NCI-H1417 treated with DMSO at 0.1 percent for 48 hours (cell line): ENCODE measurements around the gene RD3L.

ENCODE experiments used
- DNase-seq: peaks from one replicate; lab custom pipeline; 2025; lab: John Stamatoyannopoulos, UW

Gene RD3L

GRCh38 chr14:103896578-103896977 lies 45.8 kb downstream of the RD3L start:
- DNase-seq = no peak

GRCh38 chr14:103894723-103895059 lies 47.6 kb downstream of the RD3L start:
- no peak for DNase-seq

- DNase-seq = no peak
Measured at GRCh38 chr14:103894034-103894722, 48.2 kb downstream of the RD3L start.

- DNase-seq = no peak
Measured at GRCh38 chr14:103892247-103892646, 50.1 kb downstream of the RD3L start.

GRCh38 chr14:103891667-103892215 lies 50.6 kb downstream of the RD3L start:
- no peak for DNase-seq

GRCh38 chr14:103890821-103891666 lies 51.3 kb downstream of the RD3L start:
- no peak for DNase-seq
